ENCODE results near the gene CNGA3.

DNA sequence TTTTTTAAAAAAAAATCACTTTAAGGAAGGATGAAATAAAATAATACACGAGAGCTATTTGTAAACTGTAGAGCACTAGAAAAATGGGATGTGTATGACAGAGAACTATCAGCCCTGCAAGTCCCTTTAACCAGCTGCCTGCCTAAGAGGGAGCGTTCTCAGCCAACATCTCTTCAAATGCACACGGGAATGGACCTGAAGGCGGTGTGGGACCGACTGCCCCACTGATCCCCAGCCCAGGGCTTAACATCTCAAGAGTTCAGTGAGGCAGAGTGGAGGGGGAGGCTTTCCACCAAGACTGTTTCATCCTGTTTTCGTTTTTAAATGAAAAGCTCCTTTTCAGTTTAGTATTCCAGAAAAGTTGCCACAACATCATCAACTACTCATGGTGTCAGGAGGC is 100.6 kb downstream of the CNGA3 start:
- no peak for TF ChIP-seq CTCF (conservative IDR thresholded peaks at IDR 0.05 in 1 of 2, IDR thresholded peaks at IDR 0.05 in 1 of 2; ENCODE audit: extremely low read depth in 1 of 2, insufficient read depth in 1 of 2, low read depth in 1 of 2, low read length in 2 of 2)
- no peak for TF ChIP-seq EZH2 (IDR thresholded peaks at IDR 0.05; ENCODE audit: borderline replicate concordance, low read length)

Data from mammary epithelial cell (primary cell).